HCT116 (cell line): ENCODE data around the gene PIH1D1. TPM values are rescaled to one million over a fixed set of nuclear protein-coding genes. Genes with fewer than 3 reads are reported as not detected.

ENCODE experiments used
- ATAC-seq: fragments of 200-7000 bp; cut with Tn5 transposase; 2 replicates; pipeline ENCODE4 v1.9.1; 2020; ENCODE audit warnings: mild to moderate bottlenecking, moderate library complexity
- BruUV-seq: library from RNA; stranded (reverse); fragments of 400-500 nt; replicated peaks from 2 replicates; lab custom pipeline; 2021; lab: Mats Ljungman, UMichigan
- CTCF ChIA-PET: fragments of 300-600 bp; sonication (Branson Sonifier 250); formaldehyde crosslinking; loops from one replicate; lab custom pipeline; 2021; ENCODE audit warnings: antibody characterized with exemption; lab: Charles Lee
- POLR2A ChIA-PET: fragments of 300-600, 350-600 bp; sonication (Branson Sonifier 250); formaldehyde crosslinking; loops from one replicate; lab custom pipeline; 2021; ENCODE audit warnings: antibody characterized with exemption; lab: Charles Lee
- RAD21 ChIA-PET, 2 experiments: fragments of 300-600 bp; sonication (Branson Sonifier 250); formaldehyde crosslinking; loops; one replicate each; lab custom pipeline; 2023; ENCODE audit warnings: low total read pairs in 2 of 2; ENCODE audit not compliant: uncharacterized antibody in 2 of 2, unreplicated experiment in 2 of 2, low non-redundant PET in 1 of 2; lab: Charles Lee
- DNase-seq: peaks from one replicate; pipeline ENCODE4 v3.0.0-alpha.2; 2010; ENCODE audit warnings: low read depth, low spot score
- H2AFZ ChIP-seq: fragments of 200-600 bp; shearing (Covaris generic), sonication (generic); 2 replicates; pipeline ENCODE4 v1.6.1; 2017; ENCODE audit warnings: low read depth, mixed run types, mixed read lengths, antibody characterized with exemption, low read length; ENCODE audit not compliant: poor library complexity, severe bottlenecking
- H3K27ac ChIP-seq: 2 replicates; pipeline ENCODE4 v1.5.1; 2012; ENCODE audit warnings: low read depth, low read length
- H3K27me3 ChIP-seq: fragments of 200-600 bp; sonication (generic); 2 replicates; pipeline ENCODE4 v1.6.1; 2016; ENCODE audit warnings: mixed run types, low read length, mixed read lengths; ENCODE audit not compliant: insufficient read depth
- H3K36me3 ChIP-seq, 2 experiments: fragments of 200-500 bp in 1 of 2; fragments of 200-600 bp in 1 of 2; sonication (Bioruptor generic) in 1 of 2; sonication (generic) in 1 of 2; 2 replicates each; pipeline versions ENCODE4 v1.5.1 to v1.6.1; 2014 to 2016; ENCODE audit warnings: low read length in 2 of 2, inconsistent platforms in 1 of 2, mixed read lengths in 1 of 2, mixed run types in 1 of 2; ENCODE audit not compliant: insufficient read depth in 2 of 2, control insufficient read depth in 1 of 2
- H3K4me1 ChIP-seq, 2 experiments: fragments of 200-600 bp in 1 of 2; sonication (generic) in 1 of 2; 2 replicates each; pipeline versions ENCODE4 v1.5.1 to v1.6.1; 2012 to 2017; ENCODE audit warnings: low read length in 2 of 2, inconsistent platforms in 1 of 2, mild to moderate bottlenecking in 1 of 2, mixed read lengths in 1 of 2, mixed run types in 1 of 2, moderate library complexity in 1 of 2; ENCODE audit not compliant: insufficient read depth in 2 of 2, control insufficient read depth in 1 of 2
- H3K4me2 ChIP-seq: fragments of 200-600 bp; sonication (generic); 2 replicates; pipeline ENCODE4 v1.6.1; 2017; ENCODE audit warnings: mixed run types, low read length, mixed read lengths
- H3K4me3 ChIP-seq, 2 experiments: fragments of 200-600 bp in 1 of 2; sonication (generic) in 1 of 2; replicated peaks in 1 of 2; 2 replicates each; pipeline ENCODE4 v1.5.1; 2011 to 2016; ENCODE audit warnings: low read length in 2 of 2, control low read depth in 1 of 2, low read depth in 1 of 2, mild to moderate bottlenecking in 1 of 2, mixed read lengths in 1 of 2, mixed run types in 1 of 2
- H3K79me2 ChIP-seq: fragments of 200-600 bp; sonication (generic); 2 replicates; pipeline ENCODE4 v1.6.1; 2017; ENCODE audit warnings: mild to moderate bottlenecking, mixed run types, low read length, moderate library complexity, mixed read lengths; ENCODE audit not compliant: insufficient read depth
- H3K9ac ChIP-seq: fragments of 200-600 bp; sonication (generic); 2 replicates; pipeline ENCODE4 v1.6.1; 2016; ENCODE audit warnings: low read length, mixed read lengths
- H3K9me2 ChIP-seq: fragments of 200-600 bp; sonication (generic), shearing (Covaris generic); 2 replicates; pipeline ENCODE4 v1.6.1; 2017; ENCODE audit warnings: mixed run types, mild to moderate bottlenecking, moderate library complexity; ENCODE audit not compliant: insufficient read depth
- H3K9me3 ChIP-seq, 2 experiments: fragments of 200-500 bp in 1 of 2; fragments of 200-600 bp in 1 of 2; sonication (Bioruptor generic) in 1 of 2; sonication (generic) in 1 of 2; 2 replicates each; pipeline ENCODE4 v1.6.1; 2014 to 2017; ENCODE audit warnings: low read length in 2 of 2, mixed read lengths in 2 of 2, inconsistent platforms in 1 of 2, low read depth in 1 of 2, mild to moderate bottlenecking in 1 of 2, mixed run types in 1 of 2, moderate library complexity in 1 of 2; ENCODE audit not compliant: control insufficient read depth in 1 of 2, insufficient read depth in 1 of 2
- H4K20me1 ChIP-seq: fragments of 200-600 bp; sonication (generic), shearing (Covaris generic); 2 replicates; pipeline ENCODE4 v1.6.1; 2017; ENCODE audit warnings: mixed run types, mild to moderate bottlenecking, moderate library complexity; ENCODE audit not compliant: insufficient read depth
- CBX3 ChIP-seq: IDR thresholded peaks from 2 replicates; pipeline ENCODE4 v1.6.1; 2012; ENCODE audit warnings: low read depth
- CEBPB ChIP-seq: IDR thresholded peaks from 2 replicates; pipeline ENCODE4 v1.6.1; 2012; ENCODE audit warnings: low read depth
- CTCF ChIP-seq, 3 experiments: fragments of 200-600 bp in 1 of 3; sonication (generic) in 1 of 3; IDR thresholded peaks in 2 of 3; conservative IDR thresholded peaks in 1 of 3; 2 replicates each; pipeline ENCODE4 v1.5.1; 2012 to 2017; ENCODE audit warnings: low read depth in 2 of 3, low read length in 2 of 3, antibody characterized with exemption in 1 of 3, borderline replicate concordance in 1 of 3, control low read depth in 1 of 3, mild to moderate bottlenecking in 1 of 3, mixed read lengths in 1 of 3, mixed run types in 1 of 3, moderate library complexity in 1 of 3; ENCODE audit not compliant: insufficient read depth in 1 of 3
- EGR1 ChIP-seq: IDR thresholded peaks from 2 replicates; pipeline ENCODE4 v1.6.1; 2012; ENCODE audit warnings: low read depth
- EZH2 ChIP-seq: fragments of 200-600 bp; sonication (generic); IDR thresholded peaks from 2 replicates; pipeline ENCODE4 v1.6.1; 2017; ENCODE audit warnings: antibody characterized with exemption, mixed run types
- EZH2phosphoT487 ChIP-seq: fragments of 200-600 bp; IDR thresholded peaks from 2 replicates; pipeline ENCODE4 v1.6.1; 2018; ENCODE audit warnings: antibody characterized with exemption, borderline replicate concordance
- FOSL1 ChIP-seq: IDR thresholded peaks from 2 replicates; pipeline ENCODE4 v1.6.1; 2012; ENCODE audit warnings: low read depth
- JUND ChIP-seq: IDR thresholded peaks from 2 replicates; pipeline ENCODE4 v1.6.1; 2012
- RAD21 ChIP-seq: IDR thresholded peaks from 2 replicates; pipeline ENCODE4 v1.6.1; 2012; ENCODE audit warnings: low read depth, mild to moderate bottlenecking
- SP1 ChIP-seq: IDR thresholded peaks from 2 replicates; pipeline ENCODE4 v1.6.1; 2012; ENCODE audit warnings: low read depth
- TCF7L2 ChIP-seq: IDR thresholded peaks from 2 replicates; pipeline ENCODE4 v1.7.0; 2011; ENCODE audit warnings: borderline replicate concordance, inconsistent platforms; ENCODE audit not compliant: insufficient read depth, insufficient read length; ENCODE audit errors: extremely low read depth
- ZNF274 ChIP-seq: fragments of 200-500 bp; sonication (Bioruptor generic); IDR thresholded peaks from 2 replicates; pipeline ENCODE4 v1.6.1; 2014; ENCODE audit warnings: mild to moderate bottlenecking, low read depth, low read length, inconsistent platforms
- intact Hi-C: fragments of 100-400 bp; cut with micrococcal nuclease; formaldehyde crosslinking; loops from 2 replicates; pipeline ENCODE4 v1.10.0; 2022
- total RNA-seq: library from RNA; stranded (reverse); gene quantifications from one replicate; pipeline ENCODE4 v1.2.1, GENCODE V29; 2021; ENCODE audit not compliant: unreplicated experiment
- TF ChIP-seq, protein P1 (sequence below): IDR thresholded peaks from 2 replicates; pipeline ENCODE4 v1.6.1; 2011; ENCODE audit warnings: mild to moderate bottlenecking, low read length, moderate library complexity; ENCODE audit not compliant: insufficient replicate concordance; ENCODE audit errors: extremely low read depth
- TF ChIP-seq, protein P2 (sequence below): IDR thresholded peaks from 2 replicates; pipeline ENCODE4 v1.6.1; 2012

The PIH1D1 gene
- total RNA-seq, 1 experiment from 2014 or later = 152 TPM

- BruUV-seq = TSS peak; percentile 94
- intact Hi-C loops = no loop called here
- ChIA-PET RAD21 (no interaction called here), CTCF (interaction anchor here (1.0 to 2.0 kb wide), 9 partner anchors 20 to 460 kb away, joined by 3 to 11 read pairs (median 5); partner anchors contain the start of genes FLT3LG, GYS1 and RUVBL2), POLR2A (interaction anchor here (0.7 to 2.9 kb wide), 13 partner anchors 11 to 1091 kb away, joined by 3 to 17 read pairs (median 4); partner anchors contain the start of genes DKKL1, RPS11 and TMEM143)
- peak overlapping the region; percentile 90 for H3K4me2 ChIP-seq
- no peaks in the 10 kb centered on the region for H3K9me2 ChIP-seq
- H3K9me3 ChIP-seq = no peaks in the 10 kb centered on the region
- TF ChIP-seq EZH2phosphoT487 = no peak
- TF ChIP-seq FOSL1 = no peak
- no peak for TF ChIP-seq CBX3
- TF ChIP-seq TCF7L2 = no peak
- TF ChIP-seq EGR1 = no peak
- TF ChIP-seq, protein P1, sequence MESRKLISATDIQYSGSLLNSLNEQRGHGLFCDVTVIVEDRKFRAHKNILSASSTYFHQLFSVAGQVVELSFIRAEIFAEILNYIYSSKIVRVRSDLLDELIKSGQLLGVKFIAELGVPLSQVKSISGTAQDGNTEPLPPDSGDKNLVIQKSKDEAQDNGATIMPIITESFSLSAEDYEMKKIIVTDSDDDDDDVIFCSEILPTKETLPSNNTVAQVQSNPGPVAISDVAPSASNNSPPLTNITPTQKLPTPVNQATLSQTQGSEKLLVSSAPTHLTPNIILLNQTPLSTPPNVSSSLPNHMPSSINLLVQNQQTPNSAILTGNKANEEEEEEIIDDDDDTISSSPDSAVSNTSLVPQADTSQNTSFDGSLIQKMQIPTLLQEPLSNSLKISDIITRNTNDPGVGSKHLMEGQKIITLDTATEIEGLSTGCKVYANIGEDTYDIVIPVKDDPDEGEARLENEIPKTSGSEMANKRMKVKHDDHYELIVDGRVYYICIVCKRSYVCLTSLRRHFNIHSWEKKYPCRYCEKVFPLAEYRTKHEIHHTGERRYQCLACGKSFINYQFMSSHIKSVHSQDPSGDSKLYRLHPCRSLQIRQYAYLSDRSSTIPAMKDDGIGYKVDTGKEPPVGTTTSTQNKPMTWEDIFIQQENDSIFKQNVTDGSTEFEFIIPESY = no peak
- TF ChIP-seq RAD21 = no peak
- no peak for TF ChIP-seq EZH2
- TF ChIP-seq CEBPB = no peak
- no peak for TF ChIP-seq JUND
- TF ChIP-seq CTCF (IDR thresholded peaks at IDR 0.05 in 2 of 3, conservative IDR thresholded peaks at IDR 0.05 in 1 of 3; ENCODE audit: borderline replicate concordance in 1 of 3, insufficient read depth in 1 of 3, low read depth in 2 of 3, low read length in 2 of 3) = no peak
- TF ChIP-seq, protein P2, sequence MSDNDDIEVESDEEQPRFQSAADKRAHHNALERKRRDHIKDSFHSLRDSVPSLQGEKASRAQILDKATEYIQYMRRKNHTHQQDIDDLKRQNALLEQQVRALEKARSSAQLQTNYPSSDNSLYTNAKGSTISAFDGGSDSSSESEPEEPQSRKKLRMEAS = no peak
- TF ChIP-seq ZNF274 = no peak
- no peak for TF ChIP-seq SP1
- H3K27me3 ChIP-seq = no peaks in the 10 kb centered on the region
- peak overlapping the region; percentile 98 to 100 for H3K4me3 ChIP-seq
- DNase-seq (no peak), ATAC-seq (peak; percentile 1; the same call in 1 of the 2 replicates)
- H2AFZ ChIP-seq = no peak overlapping the region
- peak overlapping the region; percentile 91 for H3K27ac ChIP-seq
- H3K36me3 ChIP-seq = peaks cover 6 to 7% of the 10 kb centered on the region in 2 experiments; a peak in 2 of 4 replicates
- peak overlapping the region; percentile 99 for H3K9ac ChIP-seq
- H3K4me1 ChIP-seq = peaks cover 14 to 26% of the 10 kb centered on the region in 2 experiments; a peak in 3 of 4 replicates
- H3K79me2 ChIP-seq = peaks cover 41% of the 10 kb centered on the region
- no peaks in the 10 kb centered on the region for H4K20me1 ChIP-seq
Observed at GRCh38 chr19:49453757-49454240, 2.2 kb upstream of the PIH1D1 start.
